Lung (tissue), 12 donors: Measurements from ENCODE around the gene FSD1L. TPM values are rescaled to one million over a fixed set of nuclear protein-coding genes. Genes with fewer than 3 reads are reported as not detected.
A peak's percentile ranks its signal among the peaks of the same experiment; 100 is the strongest.

ENCODE experiments used
- ATAC-seq: fragments of 200-7000 bp; cut with Tn5 transposase; one replicate; pipeline ENCODE4 v1.9.1; 2020; ENCODE audit warnings: moderate number of reproducible peaks; ENCODE audit not compliant: insufficient read depth, low FRiP score
- DNase-seq, 3 donors: peaks; one replicate each; pipeline ENCODE4 v3.0.0-alpha.2; 2013 to 2017
- H3K27ac ChIP-seq, 2 donors: one replicate each; pipeline ENCODE4 v1.5.1; 2013; ENCODE audit warnings: mild to moderate bottlenecking in 2 of 2, moderate library complexity in 2 of 2, control low read depth in 1 of 2, inconsistent platforms in 1 of 2, low read depth in 1 of 2, low read length in 1 of 2
- H3K27me3 ChIP-seq, 3 donors: one replicate each; pipeline ENCODE4 v1.5.1; 2013; ENCODE audit warnings: low read length in 2 of 3; ENCODE audit not compliant: control insufficient read depth in 3 of 3, insufficient read depth in 3 of 3
- H3K36me3 ChIP-seq, 4 donors: one replicate each; pipeline ENCODE4 v1.5.1; 2013; ENCODE audit warnings: low read length in 4 of 4, mild to moderate bottlenecking in 1 of 4, moderate library complexity in 1 of 4; ENCODE audit not compliant: control insufficient read depth in 4 of 4, insufficient read depth in 4 of 4
- H3K4me1 ChIP-seq, 5 donors: one replicate each; pipeline ENCODE4 v1.5.1; 2013; ENCODE audit warnings: low read length in 5 of 5, mild to moderate bottlenecking in 2 of 5, moderate library complexity in 1 of 5; ENCODE audit not compliant: control insufficient read depth in 5 of 5, insufficient read depth in 5 of 5
- H3K4me3 ChIP-seq: one replicate; pipeline ENCODE4 v1.5.1; 2013; ENCODE audit warnings: mild to moderate bottlenecking, control low read depth, moderate library complexity
- H3K9ac ChIP-seq, 2 donors: one replicate each; pipeline ENCODE4 v1.5.1; 2013; ENCODE audit warnings: low read length in 2 of 2, control low read depth in 1 of 2; ENCODE audit not compliant: insufficient read depth in 1 of 2
- H3K9me3 ChIP-seq, 4 donors: one replicate each; pipeline ENCODE4 v1.5.1; 2013; ENCODE audit warnings: low read length in 3 of 4, mild to moderate bottlenecking in 1 of 4, moderate library complexity in 1 of 4; ENCODE audit not compliant: control insufficient read depth in 4 of 4, insufficient read depth in 3 of 4
- CTCF ChIP-seq: IDR thresholded peaks from 2 replicates; pipeline ENCODE4 v1.5.1; 2012; ENCODE audit warnings: mild to moderate bottlenecking; ENCODE audit errors: control extremely low read depth, extremely low read depth
- WGBS, 2 donors: extraction: QIAGEN DNeasy Blood & Tissue Kit; methylation state at CpG; one replicate each; pipeline ENCODE4 v1.1.7; 2013; 5-methylcytosine and 5-hydroxymethylcytosine counted together
- polyA plus RNA-seq, 2 donors: library from polyadenylated mRNA; stranded (reverse); fragments of 200-250 nt; gene quantifications; one replicate each; pipeline ENCODE4 v1.2.1, GENCODE V29; 2013
- total RNA-seq, 2 donors: library from RNA; depleted of rRNA in 1 of 2; stranded (reverse); fragments of >200 nt in 1 of 2; gene quantifications; one replicate each; pipeline ENCODE4 v1.2.1, GENCODE V29; 2014 to 2021
- donor health status: control.
- donor health status: control.
- donor health status: Bipolar disorder and iron deficiency.
- donor health status: healthy.
- donor health status: DM: yes; HTN: yes; CAD: no.

The FSD1L gene
- total and polyA plus RNA-seq, 4 donors: 2.5 to 18.8 (median 5.7) TPM

DNA sequence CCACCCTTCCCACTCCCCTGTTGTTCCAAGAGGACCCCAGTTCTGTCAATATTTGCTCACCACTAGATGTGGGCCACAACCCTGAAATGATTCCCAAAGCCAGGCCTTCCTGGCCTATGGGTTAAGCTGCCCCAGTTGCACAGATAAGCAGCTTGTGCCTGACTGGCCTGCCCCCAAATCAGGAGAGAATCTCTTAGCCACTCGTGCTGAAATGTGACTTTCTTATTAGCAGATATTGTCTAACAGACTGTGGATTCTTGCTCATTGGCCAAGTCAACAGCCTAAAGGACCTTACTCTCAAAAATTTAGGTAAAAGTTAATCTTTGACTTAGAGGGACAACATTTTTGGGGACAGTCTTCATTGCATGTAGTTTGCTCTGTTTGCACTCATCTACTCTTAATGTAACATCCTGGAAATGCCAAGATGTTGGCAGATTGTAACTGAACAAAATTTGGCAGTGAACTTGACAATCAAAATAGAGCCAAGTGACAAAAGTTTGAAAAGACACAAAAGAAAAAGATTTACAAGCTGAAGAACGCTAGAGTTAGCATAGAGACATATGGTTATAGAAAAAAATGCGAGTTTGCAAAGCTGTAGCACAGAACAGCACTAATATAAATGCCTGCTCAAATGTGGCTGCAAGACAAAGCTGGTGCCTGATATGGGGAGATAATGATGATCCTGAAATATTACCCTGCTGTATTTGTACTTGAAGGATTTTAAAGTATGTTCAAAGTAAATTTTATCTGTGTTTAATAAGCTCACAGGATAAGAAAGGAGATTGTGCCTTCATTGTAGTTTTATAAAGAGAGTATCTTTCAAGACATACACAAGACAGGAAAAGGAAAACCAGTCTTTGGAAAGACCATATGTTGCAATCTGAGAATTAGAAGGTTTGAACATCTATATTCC is 29.0 kb upstream of the FSD1L start:
- WGBS, 2 donors: 46 to 52% methylated on average over 3 of the region's 3 CpGs
- no peak for TF ChIP-seq CTCF
- Histone ChIP-seq H3K27me3 (no peaks in the 10 kb centered on the region), H3K4me1 (peaks cover 0 to 17% (median 4%) of the 10 kb centered on the region in 5 donors), H3K27ac (no peak overlapping the region), H3K36me3 (no peaks in the 10 kb centered on the region), H3K4me3 (no peak overlapping the region), H3K9me3 (no peaks in the 10 kb centered on the region), H3K9ac (no peak overlapping the region)
- peak in 2 of 3 donors; percentile 33 to 44 for DNase-seq
- no peak for ATAC-seq

GRCh38 chr9:105419816-105420597 is 27.8 kb upstream of the FSD1L start:
- H3K4me3 ChIP-seq: no peak overlapping the region
- H3K36me3 ChIP-seq: no peaks in the 10 kb centered on the region
- H3K9ac ChIP-seq: no peak overlapping the region
- H3K27ac ChIP-seq: no peak overlapping the region
- DNase-seq (no peak), ATAC-seq (no peak)
- TF ChIP-seq CTCF: no peak
- H3K9me3 ChIP-seq: no peaks in the 10 kb centered on the region
- H3K27me3 ChIP-seq: no peaks in the 10 kb centered on the region
- peaks cover 0 to 10% (median 4%) of the 10 kb centered on the region in 5 donors for H3K4me1 ChIP-seq
- 84 to 91% methylated on average over 10 of the region's 10 CpGs for WGBS, 2 donors

DNA sequence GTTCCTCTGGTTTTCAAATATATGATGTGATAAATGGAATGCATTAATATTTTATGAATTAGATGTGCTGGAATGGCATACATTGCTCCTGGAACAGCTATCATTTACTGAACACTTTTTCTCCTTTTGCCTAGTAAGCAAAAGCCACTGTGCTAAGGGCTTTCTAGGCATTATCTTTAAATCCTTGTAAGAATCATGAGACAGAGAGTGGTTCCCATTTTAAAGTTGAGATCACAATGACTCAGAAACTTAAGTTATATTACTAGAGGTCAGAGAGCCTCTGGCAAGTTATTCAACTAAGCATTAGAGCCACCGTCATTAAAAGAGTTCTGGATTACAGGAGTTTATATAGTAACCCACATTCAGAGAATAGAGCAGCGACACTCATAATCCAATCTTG is 26.7 kb upstream of the FSD1L start:
- no peak for ATAC-seq

More for the DNA sequence above, 26.7 kb upstream of the FSD1L start:
- Histone ChIP-seq H3K4me3 (no peak overlapping the region), H3K9ac (no peak overlapping the region), H3K4me1 (peaks cover 0 to 6% (median 4%) of the 10 kb centered on the region in 5 donors), H3K36me3 (no peaks in the 10 kb centered on the region), H3K27ac (no peak overlapping the region), H3K27me3 (no peaks in the 10 kb centered on the region), H3K9me3 (no peaks in the 10 kb centered on the region)
- DNase-seq: no peak
- TF ChIP-seq CTCF: no peak
- 94 to 95% methylated on average over 2 of the region's 2 CpGs for WGBS, 2 donors
